GM21528 (cell line): Measurements from ENCODE around the gene LVRN.

Source experiments
- ATAC-seq: cut with Tn5 transposase; IDR thresholded peaks from one replicate; pipeline ENCODE4 v1.9.1; 2021; ENCODE audit warnings: mild to moderate bottlenecking, moderate library complexity; ENCODE audit not compliant: unreplicated experiment, low FRiP score

LVRN gene

DNA sequence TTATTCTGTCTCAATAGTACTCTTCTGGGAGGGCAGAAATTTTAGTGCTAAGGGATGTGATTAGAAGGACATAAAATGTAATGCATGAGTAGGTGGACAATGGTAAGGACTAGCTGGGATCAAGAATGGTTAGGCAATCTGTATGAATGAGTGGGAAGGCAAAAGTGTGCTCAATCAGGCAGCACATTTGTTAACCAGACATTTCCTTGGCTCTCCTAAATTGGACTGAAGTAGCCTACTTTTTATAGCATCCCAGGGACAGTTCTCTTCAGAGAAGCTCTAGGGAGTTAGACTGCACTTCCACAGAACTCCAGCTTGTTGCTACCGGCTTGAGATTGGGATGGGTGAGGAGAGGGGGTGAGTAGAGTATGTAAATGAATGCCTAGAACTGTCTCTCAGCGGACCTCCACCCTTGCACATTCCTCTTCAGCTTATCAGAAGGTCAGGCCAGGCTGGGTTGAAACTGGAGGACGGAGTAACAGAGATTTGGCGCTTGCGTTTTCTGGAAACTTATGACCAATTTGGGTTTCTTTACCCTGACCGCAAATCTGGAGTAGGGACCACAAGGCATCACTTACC, 51.0 kb downstream of the LVRN start:
- no peak for ATAC-seq

- no peak for ATAC-seq
These were observed 51.7 kb downstream of the LVRN start for GRCh38 chr5:116013936-116014335.

- ATAC-seq: no peak
These were observed 61.3 kb downstream of the LVRN start for GRCh38 chr5:116023619-116024018.

DNA sequence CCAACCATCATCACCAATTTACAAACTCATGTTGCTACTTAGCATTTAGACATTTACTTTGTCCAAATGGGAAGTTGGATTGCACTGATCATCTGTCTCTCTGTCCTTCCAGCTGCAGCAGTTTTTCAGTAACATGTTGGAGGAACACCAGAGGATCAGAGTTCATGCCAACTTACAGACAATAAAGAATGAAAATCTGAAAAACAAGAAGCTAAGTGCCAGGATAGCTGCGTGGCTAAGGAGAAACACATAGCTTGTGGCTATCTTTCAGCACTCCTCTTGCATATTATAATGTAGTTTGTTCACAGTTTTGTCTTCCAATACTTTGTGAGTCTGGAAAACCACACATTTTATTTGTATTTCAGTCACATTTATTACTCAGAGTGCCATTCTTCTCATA, 63.6 kb downstream of the LVRN start:
- ATAC-seq: no peak

DNA sequence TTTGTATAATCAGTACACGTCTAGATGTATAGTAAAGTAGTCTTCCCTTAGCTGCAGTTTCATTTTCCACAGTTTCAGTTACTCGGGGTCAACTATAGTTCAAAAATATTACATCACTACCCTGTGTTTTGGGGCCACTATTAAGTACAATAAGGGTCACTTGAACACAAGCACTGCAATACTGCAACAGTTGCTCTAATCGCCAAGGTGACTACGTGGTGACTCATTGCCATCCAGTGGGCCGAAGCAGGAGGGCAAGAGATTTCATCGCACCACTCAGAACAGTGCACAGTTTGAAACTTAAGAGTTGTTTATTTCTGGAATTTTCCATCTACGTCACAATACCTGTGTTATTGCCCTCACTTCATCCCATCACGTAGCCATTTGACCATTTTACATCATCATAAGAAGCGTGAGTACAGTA, 69.8 kb downstream of the LVRN start, which contains the start of gene ARL14EPL:
Gene ARL14EPL (plus strand): TSS at position 379 of the 424 bp plus-strand sequence. CDS start 18,994 bp downstream, outside the sequence.
- ATAC-seq: no peak

DNA sequence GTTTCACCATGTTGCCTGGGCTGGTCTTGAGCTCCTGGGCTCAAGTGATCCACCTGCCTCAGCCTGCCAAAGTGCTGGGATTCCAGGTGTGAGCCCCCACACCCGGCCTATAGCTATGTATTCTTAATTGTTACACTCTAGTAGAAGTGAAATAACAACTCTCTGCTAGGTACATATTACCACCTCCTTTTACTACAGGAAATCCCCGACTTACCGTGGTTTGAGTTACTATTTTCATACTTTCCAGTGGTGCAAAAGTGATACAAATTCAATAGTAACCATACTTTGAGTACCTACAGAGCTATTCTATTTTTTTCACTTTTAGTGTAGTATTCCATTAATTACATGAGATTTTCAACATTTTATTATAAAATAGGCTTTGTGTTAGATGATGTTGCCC, 70.7 kb downstream of the LVRN start:
- ATAC-seq: peak; percentile 41

DNA sequence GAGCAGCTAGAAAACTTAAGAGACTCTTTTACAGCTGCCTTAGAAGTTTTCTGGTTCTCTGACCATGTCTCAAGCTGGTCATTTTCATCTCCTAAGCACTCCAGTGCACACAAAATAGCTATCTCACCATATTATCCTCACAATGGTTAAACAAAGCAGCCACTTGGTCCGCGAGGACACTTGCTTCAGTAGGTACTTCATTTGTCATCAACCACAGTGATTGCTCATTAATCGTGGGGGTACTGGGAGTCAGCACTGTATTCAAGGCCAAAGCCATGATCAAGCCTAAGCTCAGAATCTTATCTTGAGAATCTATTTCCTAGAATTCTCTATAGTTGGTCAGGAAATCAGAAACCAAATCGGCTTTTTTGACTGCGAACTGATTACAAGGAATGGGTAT, 72.8 kb downstream of the LVRN start:
- ATAC-seq: no peak

DNA sequence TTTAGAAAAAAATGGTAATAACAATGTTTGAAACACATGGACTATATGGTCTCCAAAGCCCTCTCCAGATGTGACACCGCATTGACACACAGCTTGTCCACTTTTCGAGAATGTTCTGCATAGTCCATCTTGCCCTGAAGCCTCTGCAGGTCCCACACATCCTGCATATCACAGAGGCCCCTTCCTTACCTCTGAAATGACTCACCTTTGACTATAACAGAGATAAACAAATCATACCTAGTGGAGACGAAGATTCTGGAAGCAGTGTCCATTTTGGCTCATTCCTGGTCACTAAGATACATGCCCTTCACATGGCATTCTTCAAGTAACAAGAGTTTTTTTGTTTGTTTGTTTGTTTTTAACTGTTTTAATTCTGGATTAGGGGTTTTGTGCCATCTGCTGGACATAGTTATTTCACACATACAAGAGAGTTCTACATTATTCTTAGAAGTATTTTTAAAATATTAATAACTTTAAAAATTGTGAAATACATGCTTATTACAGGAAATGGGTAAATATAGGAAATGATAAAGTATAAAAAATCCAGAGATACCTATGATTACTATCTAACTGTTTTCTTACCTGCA, 75.1 kb downstream of the LVRN start:
- ATAC-seq: no peak

DNA sequence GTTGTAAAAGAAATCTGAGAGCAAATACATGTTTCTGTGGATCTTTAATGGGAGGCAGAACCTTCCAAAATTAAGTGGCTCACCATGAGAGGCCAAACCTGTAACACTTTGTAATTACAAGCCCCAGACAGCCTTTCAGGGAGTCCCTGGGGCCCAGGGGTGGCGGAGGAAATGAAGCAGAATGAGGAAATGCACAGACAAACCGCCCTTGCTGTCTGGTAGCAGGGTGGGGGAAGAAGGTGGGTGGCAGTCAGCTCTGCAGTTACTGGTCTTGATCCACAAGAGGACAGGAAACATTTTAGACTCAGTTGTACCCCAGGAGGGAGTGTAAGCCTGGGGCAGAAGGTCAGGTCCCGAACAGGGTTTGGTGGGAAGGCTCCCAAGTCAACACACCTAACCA, 76.5 kb downstream of the LVRN start:
- ATAC-seq: peak; percentile 84

DNA sequence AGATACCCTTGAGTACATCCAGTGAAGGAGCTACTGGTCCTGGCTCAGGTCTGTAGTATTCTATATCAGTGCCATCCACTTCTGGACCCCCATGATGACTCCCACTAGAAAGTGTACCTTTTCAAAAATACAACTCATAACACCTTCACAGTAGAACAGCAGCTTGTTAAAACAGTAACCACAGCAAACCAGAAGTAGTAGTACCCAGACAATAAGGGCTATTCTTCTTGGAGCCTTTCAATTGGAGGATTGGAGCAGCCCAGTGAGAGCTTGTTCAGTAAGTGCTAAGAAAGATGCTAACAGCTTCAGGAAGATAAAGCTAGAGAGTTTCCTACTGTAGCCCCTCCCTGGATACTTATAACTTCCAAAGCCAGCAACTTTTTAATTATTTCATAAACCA, 80.1 kb downstream of the LVRN start:
- no peak for ATAC-seq

GRCh38 chr5:116044073-116044472, 81.8 kb downstream of the LVRN start:
- ATAC-seq: no peak

GRCh38 chr5:116045821-116046220, 83.5 kb downstream of the LVRN start:
- ATAC-seq: no peak

- ATAC-seq: no peak
These were observed 84.0 kb downstream of the LVRN start for GRCh38 chr5:116046261-116046660.

- ATAC-seq: no peak
These were observed 84.5 kb downstream of the LVRN start for GRCh38 chr5:116046823-116047222.

DNA sequence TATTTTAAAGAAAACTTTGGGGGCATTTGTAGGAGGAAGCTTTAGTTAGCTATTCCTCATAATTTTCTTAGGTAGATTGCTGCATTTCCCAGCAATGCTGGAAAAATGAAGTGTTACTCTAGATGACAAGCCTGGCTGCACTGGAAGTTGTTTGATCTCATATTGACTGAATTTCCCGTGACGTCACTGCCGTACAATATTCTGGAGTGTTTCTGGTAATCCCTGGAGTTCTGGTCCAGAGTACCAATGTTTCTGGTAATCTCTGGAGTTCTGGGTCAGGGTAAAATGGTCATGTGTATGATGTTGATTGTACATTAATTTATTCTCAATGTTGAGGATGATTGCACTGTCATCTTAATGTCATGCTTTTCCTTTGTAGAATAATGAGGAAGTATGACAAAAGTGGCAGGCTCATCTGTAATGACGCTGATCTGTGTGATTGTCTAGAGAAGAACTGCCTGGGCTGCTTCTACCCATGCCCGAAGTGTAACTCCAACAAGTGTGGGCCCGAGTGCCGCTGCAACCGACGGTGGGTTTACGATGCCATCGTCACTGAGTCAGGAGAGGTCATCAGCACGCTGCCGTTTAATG, 96.2 kb downstream of the LVRN start:
- no peak for ATAC-seq

- ATAC-seq: no peak
These were observed 100.1 kb downstream of the LVRN start for GRCh38 chr5:116062352-116062751.

- ATAC-seq: no peak
These were observed 101.7 kb downstream of the LVRN start for GRCh38 chr5:116063950-116064349.

DNA sequence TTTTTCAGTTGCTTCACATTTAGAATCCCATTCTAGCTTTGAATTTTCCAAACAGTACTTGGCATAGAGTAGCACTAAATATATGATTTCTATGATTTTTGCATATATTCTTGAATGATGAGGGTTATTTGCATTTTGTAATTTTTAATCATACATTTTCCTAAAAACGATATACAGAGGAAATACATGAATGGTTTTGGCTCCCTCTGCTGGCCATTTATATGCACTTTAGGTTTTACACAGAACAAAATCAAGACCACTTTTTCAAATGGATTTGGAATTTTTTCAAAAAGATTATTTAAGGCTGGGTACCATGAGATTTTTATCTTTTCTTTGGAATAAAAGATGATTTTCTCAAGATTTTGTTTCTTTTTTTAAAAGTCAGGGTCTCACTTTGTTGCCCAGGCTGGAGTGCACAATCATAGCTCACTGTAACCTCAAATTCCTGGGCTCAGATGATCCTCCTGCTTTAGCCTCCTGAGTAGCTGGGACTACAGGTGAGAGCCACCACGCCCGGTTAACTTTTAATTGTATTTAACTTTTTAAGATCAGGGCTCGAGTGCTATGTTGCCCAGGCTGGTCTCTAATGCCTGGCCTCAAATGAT, 105.9 kb downstream of the LVRN start:
- no peak for ATAC-seq

GRCh38 chr5:116071211-116071610, 108.9 kb downstream of the LVRN start:
- no peak for ATAC-seq

DNA sequence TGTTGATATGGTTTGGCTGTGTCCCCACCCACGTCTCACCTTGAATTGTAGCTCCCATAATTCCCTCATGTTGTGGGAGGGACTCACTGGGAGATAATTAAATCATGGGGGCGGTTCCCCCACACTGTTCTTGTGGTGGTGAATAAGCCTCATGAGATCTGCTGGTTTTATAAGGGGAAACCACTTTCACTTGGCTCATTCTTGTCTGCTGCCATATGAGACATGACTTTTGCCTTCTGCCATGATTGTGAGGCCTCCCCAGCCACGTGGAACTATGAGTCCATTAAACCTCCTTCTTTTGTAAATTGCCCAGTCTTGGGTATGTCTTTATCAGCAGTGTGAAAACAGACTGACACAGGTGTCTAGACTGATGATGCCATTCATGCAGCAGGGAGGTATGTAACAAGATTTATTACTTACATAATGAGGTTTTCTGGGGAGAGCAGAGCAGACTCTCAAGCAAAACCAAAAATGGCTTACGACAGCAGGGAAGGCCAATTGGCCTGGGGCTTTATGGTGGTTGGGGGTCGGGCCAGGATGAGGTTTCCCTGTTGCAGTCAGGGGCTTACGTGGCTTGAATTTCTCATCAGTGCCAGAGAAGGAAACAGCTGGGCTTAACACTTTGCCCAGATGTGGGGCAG, 113.0 kb downstream of the LVRN start:
- ATAC-seq: no peak

DNA sequence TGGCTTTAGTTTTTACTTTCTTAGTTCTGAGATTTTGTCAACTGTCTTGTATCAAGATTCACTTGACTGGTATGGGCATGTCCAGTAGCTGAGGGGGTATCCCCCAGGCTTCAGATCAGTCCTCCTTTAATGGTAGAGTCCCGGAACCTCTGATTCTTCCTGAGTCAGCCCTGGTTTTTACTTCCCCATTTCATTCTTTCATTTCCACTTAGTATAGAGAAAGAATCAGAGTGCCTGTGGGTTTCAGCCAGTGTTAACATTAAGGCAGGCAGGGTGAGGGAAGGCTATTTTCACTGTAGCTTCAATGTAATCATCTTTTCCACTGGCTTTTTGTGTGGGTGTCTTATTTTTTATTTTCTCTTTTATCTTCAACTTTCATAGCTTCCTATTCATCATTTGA, 114.2 kb downstream of the LVRN start:
- peak; percentile 97 for ATAC-seq
